ENCODE data around the gene ADAMTSL2.

Gene ADAMTSL2

GRCh38 chr9:133518706-133519449 lies 15.6 kb upstream of the ADAMTSL2 start:
- DNase-seq = no peak

- no peak for DNase-seq
These were observed 14.8 kb upstream of the ADAMTSL2 start for GRCh38 chr9:133519693-133520092.

- no peak for DNase-seq
These were observed 14.2 kb upstream of the ADAMTSL2 start for GRCh38 chr9:133520121-133520835.

DNA sequence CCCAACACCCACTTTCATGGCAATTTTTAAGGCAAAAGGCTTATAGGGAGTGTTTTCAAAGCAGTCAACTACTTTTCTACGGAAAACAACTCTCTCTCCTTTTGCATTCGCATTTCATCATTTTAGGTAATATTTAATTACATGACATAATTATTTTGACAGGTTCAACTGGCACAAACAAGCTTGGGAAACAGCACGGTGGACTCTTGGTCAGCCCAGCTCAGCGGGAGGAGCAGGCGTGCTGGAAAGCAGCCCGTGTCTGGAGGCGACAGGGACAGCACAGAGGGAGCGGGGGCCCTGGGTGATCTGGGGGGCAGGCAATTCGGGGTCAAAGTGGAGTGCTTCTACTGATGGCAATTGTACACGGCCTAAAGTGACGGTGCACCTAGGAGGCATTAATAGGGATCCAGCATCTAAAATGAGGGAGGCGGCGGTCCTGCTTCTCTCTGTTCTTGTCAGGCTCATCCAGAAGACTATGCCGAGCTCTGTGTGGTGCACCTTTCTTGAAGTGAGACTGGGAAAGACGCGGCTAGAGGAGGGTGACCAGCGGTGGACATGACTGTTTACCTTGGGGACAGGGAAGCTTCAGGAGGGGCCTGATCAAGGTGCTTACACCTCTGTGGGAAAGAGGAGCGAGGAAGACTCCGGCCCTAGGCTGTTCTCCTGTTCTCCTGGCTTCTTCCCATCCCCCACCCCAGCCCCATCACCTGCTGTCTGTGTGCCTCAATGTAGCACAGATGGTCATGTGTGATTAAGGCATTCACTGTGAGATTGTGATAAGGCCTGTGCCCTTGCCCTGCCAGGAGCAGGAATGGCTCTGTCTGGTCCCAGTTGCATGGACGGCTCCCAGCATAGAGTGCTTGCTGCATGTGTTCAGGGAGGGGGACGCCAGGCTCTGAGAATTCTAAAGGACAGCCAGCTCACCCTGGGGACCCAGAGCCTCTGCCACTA lies 13.1 kb upstream of the ADAMTSL2 start:
- DNase-seq = no peak

- DNase-seq = no peak
These were observed 12.2 kb upstream of the ADAMTSL2 start for GRCh38 chr9:133522073-133522910.

GRCh38 chr9:133523106-133523505 lies 11.4 kb upstream of the ADAMTSL2 start:
- DNase-seq = no peak

- no peak for DNase-seq
These were observed 10.4 kb upstream of the ADAMTSL2 start for GRCh38 chr9:133524146-133524545.

- DNase-seq = no peak
These were observed 9.8 kb upstream of the ADAMTSL2 start, which contains the start of gene MYMK for GRCh38 chr9:133524679-133525228. TSS of gene MYMK (minus strand) at chr9:133524959. CDS start at chr9:133524844, 115 bp downstream.

DNA sequence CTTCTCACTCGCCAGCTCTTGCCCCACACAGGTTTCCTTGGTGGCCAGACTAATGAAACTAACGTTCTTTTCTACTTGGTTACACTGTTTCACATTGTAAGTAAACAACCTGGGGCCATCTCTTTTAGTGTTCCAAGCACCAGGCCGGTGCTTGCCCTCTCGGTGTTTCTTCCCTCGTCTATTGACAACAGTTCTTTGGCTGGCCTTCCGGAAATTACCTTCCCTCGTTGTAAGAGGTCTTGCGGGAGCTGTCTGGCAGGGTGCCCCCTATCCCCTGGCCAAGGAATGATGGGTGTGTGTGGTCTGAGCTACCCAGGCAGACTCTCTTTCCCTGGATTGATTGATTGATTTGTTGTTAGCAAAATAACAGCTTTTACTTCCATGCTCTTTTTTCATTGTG lies 8.8 kb upstream of the ADAMTSL2 start:
- no peak for DNase-seq

- DNase-seq = no peak
These were observed 7.7 kb upstream of the ADAMTSL2 start for GRCh38 chr9:133526721-133527321.

DNA sequence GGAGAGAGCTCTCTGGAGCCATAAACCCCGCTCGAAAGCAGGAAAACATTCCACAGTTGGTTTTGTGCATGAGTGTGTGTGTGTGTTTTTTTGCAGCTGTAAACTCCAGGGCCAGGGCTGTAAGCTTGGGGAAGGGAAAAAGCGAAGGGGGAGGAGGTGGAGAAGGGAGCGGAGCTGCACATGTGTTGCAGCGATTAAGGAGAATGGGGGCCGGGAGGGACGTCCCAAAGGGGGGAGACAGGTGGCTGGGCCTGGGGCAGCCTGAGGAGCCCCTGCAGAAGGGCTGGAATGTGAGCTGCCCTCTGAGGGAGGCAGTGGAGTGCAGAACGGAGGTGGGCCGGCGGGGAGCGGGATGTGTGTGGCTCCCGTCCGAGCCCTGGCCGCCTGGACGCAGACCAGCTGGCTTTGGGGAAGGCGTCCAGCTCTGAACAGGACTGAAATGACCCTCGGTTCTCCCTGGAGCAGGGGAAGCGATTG lies 7.0 kb upstream of the ADAMTSL2 start:
- no peak for DNase-seq

- no peak for DNase-seq
These were observed 6.3 kb upstream of the ADAMTSL2 start for GRCh38 chr9:133528001-133528875.

DNA sequence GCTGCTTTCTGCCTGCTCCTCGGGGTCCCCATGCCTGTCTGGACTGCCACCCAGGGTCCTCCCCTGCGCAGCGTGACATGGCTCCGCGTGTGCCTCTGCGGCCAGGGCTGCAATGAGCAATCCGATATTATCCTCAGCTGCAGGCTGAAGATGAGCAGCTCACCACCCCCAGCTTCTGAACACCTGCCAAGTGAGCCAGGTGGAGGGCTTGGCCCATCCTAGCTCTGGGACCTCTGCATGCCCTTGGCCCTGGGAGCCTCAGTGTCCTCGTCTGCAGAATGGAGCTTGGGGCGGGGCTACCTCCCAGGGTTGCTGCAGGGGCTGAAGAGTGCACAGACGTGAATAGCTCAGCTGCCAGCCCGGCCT lies 5.6 kb upstream of the ADAMTSL2 start:
- DNase-seq = no peak

- DNase-seq = no peak
These were observed 5.0 kb upstream of the ADAMTSL2 start for GRCh38 chr9:133529457-133529856.

GRCh38 chr9:133529874-133530273 lies 4.6 kb upstream of the ADAMTSL2 start:
- no peak for DNase-seq

DNA sequence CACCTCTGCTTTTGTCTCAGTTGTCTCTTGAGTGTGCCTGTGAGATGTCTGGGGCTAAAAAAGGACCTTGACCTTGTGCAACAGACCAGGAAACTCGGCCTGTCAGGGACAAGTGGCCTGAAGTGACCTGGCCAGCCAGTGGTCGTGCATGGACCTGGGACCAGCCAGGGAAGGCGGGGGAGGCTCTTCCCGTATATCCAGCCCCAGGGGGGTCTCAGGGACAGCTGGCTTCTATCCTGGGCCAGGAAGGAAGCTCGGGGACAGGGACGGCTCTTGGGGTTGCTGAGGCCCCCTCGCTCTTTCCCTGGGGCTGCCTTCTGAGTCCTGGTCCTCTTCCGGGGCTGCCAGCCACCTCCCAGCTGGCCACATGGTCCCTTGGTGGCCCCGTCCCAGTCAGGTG lies 3.2 kb upstream of the ADAMTSL2 start:
- DNase-seq = no peak

DNA sequence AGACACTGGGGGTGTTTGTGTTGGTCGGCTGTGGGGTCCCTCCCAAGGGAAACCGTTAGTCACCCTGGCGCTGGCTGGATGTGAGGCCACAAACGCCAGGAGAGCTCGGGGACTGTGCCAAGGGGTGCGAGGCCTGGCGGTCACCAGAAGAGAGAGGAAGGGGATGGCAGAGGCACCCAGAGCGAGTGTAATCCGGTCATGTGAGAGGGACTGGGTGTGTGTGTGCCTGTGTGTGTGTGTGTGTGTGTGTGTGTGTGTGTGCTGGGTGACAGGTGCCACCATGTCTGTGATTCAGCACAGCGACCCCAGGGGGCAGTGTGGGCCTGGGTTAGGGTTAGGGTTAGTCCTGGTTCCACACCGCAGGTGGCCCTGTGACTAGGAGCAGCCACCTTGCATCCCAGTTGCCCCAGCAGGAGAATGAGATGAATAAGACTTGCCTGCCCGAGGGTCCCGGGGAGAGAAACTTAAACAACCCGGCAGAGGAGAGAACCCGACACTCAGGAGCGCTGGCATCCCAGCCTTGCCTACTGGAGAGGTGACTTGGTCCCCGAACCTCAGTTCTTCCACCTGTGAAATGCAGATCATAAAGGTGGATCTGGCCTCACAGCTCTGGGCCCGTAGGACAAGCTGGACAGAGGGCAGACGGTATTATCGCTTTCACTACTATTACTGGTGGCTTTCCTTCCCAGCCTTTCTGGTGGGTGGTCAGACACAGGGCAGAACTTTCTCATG lies 1.4 kb upstream of the ADAMTSL2 start:
- DNase-seq = no peak

DNA sequence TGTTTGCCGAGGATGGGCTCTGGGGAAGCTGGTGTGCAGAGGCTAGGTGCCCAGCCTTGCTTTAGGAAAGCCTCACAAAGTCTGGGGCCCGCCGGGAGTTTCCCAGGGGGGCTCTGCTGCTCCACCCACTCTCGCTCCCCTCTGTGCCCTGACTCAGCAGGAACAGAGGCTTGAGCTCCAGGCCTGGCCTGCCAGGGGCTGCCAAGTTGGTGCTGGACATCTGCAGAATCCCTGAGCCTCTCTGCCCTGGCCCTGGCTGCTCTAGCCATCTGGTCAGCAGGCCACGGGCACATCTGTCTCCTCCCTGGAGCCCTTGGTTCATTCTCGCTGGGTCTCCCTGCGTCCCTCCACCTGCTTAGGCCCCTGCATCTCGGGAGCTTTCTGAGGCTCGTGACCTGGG lies 647 bp upstream of the ADAMTSL2 start:
- DNase-seq = no peak

DNA sequence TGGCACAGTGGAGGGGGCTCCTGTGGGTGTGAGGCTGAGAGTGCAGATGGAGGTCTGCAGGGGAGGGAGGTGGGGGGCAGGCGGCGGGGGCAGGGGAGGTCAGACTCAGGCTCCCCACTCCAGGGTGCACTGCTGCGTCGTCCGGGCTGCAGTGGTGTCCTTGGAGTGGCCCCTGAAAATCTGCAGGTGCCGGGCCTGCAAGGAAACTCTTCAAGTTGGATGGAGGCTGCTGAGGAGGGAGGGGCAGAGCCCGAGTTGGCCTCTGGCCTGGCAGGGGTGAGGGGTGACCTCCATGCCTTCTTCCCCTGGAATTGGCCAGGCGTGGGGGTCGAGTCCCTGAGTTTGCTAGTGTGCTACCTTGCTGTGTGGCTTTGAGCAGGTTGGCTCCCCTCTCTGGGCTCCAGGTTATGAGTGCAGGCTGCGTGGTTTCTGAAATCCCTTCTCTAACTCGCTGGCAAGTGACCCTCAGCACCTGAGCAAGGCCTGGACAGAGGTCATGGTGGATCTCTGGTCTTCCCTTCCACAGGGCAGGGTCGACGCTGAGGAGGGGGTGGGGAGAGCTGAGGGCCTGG lies 888 bp downstream of the ADAMTSL2 start:
- DNase-seq = no peak
